SU-DHL-6 (cell line): ENCODE results near the gene WDR37.

Source experiments
- H2AFZ ChIP-seq: fragments of 200-600 bp; sonication (generic); 2 replicates; pipeline ENCODE4 v1.6.1; 2014; ENCODE audit warnings: low read depth, mild to moderate bottlenecking, moderate library complexity, mixed read lengths, antibody characterized with exemption, low read length; ENCODE audit not compliant: severe bottlenecking
- H3F3A ChIP-seq: fragments of 200-600 bp; shearing (Covaris generic); 2 replicates; pipeline ENCODE4 v1.6.0; 2016; ENCODE audit warnings: antibody characterized with exemption, mild to moderate bottlenecking; ENCODE audit not compliant: insufficient read depth
- H3K27ac ChIP-seq: fragments of 200-600 bp; sonication (generic); 2 replicates; pipeline ENCODE4 v1.5.1; 2016; ENCODE audit warnings: low read depth, mild to moderate bottlenecking, low read length, moderate library complexity, mixed read lengths
- H3K27me3 ChIP-seq: fragments of 200-600 bp; sonication (generic), shearing (Covaris generic); 2 replicates; pipeline ENCODE4 v1.6.0; 2014; ENCODE audit warnings: mild to moderate bottlenecking, low read length
- H3K36me3 ChIP-seq: fragments of 200-600 bp; sonication (generic); 2 replicates; pipeline ENCODE4 v1.6.1; 2014; ENCODE audit warnings: mild to moderate bottlenecking, low read length, mixed read lengths
- H3K4me2 ChIP-seq: fragments of 300-600, 200-600 bp; shearing (Covaris generic), sonication (generic); 2 replicates; pipeline ENCODE4 v1.6.0; 2014; ENCODE audit warnings: low read length, low read depth, mild to moderate bottlenecking; ENCODE audit not compliant: poor library complexity, severe bottlenecking
- H3K4me3 ChIP-seq: fragments of 200-600 bp; sonication (generic); 2 replicates; pipeline ENCODE4 v1.5.1; 2014; ENCODE audit warnings: antibody characterized with exemption, low read length, mild to moderate bottlenecking, mixed read lengths; ENCODE audit not compliant: insufficient read depth, poor library complexity, severe bottlenecking
- H3K79me2 ChIP-seq: fragments of 200-600 bp; sonication (generic); 2 replicates; pipeline ENCODE4 v1.6.1; 2014; ENCODE audit warnings: mild to moderate bottlenecking, low read length, moderate library complexity; ENCODE audit not compliant: insufficient read depth
- H3K9ac ChIP-seq: fragments of 200-600 bp; sonication (generic); 2 replicates; pipeline ENCODE4 v1.7.0; 2014; ENCODE audit warnings: mild to moderate bottlenecking, low read length
- H3K9me2 ChIP-seq: fragments of 200-600 bp; sonication (generic); replicated peaks from 2 replicates; pipeline ENCODE4 v1.6.1; 2014; ENCODE audit warnings: low read length; ENCODE audit not compliant: insufficient read depth
- H3K9me3 ChIP-seq: fragments of 200-600 bp; sonication (generic); 2 replicates; pipeline ENCODE4 v1.6.1; 2014; ENCODE audit warnings: low read length, mixed read lengths; ENCODE audit not compliant: insufficient read depth
- H4K20me1 ChIP-seq: fragments of 200-600 bp; sonication (generic); 2 replicates; pipeline ENCODE4 v1.6.1; 2014; ENCODE audit warnings: low read depth, mild to moderate bottlenecking, antibody characterized with exemption, low read length, moderate library complexity, mixed read lengths
- EZH2phosphoT487 ChIP-seq: fragments of 200-600 bp; sonication (generic), shearing (Covaris generic); conservative IDR thresholded peaks from 2 replicates; pipeline ENCODE4 v1.6.1; 2018; ENCODE audit warnings: mild to moderate bottlenecking, antibody characterized with exemption, low read length, moderate library complexity, mixed read lengths
- TF ChIP-seq, protein P1 (sequence below): fragments of 200-600 bp; sonication (generic); IDR thresholded peaks from one replicate; pipeline ENCODE4 v1.5.1; 2017; ENCODE audit warnings: antibody characterized with exemption, mild to moderate bottlenecking, low read length, moderate library complexity; ENCODE audit not compliant: insufficient read depth, poor library complexity, severe bottlenecking

WDR37 gene

DNA sequence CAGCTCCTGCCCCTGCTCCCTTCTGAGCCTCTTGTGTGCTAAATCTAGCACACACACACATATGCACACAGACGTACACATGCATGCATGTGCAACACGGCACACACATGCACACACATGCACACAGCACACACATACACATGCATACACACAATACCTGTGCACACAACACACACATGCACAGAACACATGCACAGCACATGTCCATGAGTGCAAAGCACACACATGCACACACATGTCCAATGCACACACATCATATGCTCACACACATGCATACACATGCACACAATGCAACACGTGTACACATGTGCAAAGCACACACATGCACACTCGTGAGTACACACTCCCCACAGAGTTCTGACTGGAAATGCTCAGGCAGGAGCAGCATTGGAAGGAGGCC is 115.0 kb downstream of the WDR37 start:
- TF ChIP-seq EZH2phosphoT487 = no peak
- TF ChIP-seq, protein P1, sequence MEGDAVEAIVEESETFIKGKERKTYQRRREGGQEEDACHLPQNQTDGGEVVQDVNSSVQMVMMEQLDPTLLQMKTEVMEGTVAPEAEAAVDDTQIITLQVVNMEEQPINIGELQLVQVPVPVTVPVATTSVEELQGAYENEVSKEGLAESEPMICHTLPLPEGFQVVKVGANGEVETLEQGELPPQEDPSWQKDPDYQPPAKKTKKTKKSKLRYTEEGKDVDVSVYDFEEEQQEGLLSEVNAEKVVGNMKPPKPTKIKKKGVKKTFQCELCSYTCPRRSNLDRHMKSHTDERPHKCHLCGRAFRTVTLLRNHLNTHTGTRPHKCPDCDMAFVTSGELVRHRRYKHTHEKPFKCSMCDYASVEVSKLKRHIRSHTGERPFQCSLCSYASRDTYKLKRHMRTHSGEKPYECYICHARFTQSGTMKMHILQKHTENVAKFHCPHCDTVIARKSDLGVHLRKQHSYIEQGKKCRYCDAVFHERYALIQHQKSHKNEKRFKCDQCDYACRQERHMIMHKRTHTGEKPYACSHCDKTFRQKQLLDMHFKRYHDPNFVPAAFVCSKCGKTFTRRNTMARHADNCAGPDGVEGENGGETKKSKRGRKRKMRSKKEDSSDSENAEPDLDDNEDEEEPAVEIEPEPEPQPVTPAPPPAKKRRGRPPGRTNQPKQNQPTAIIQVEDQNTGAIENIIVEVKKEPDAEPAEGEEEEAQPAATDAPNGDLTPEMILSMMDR = no peak
- no peak overlapping the region for H3K4me3 ChIP-seq

DNA sequence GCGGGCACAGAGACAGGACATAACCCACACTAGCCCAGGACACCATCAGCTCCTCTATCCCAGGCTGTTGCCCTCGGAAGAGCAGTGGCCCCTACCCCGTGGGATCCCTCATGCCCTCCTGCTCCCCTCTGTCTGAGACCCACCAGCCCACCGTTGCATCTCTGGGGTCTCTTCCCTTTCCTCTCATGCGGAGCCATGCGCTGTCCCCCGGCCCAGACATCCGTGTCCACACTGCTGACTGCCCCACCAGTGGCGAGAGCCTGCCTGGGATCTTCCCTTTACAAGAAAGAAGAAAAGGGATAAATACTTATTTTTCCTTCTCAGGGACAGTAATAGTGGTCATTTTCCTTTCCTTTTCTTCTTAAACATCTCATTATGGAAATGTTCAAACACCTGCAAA is 115.4 kb downstream of the WDR37 start:
- no peaks in the 10 kb centered on the region for H3K9me3 ChIP-seq
- no peak for TF ChIP-seq EZH2phosphoT487
- TF ChIP-seq, protein P1 = no peak
- H3K79me2 ChIP-seq = no peaks in the 10 kb centered on the region
- no peaks in the 10 kb centered on the region for H3F3A ChIP-seq
- no peak overlapping the region for H3K27ac ChIP-seq
- no peak overlapping the region for H3K9ac ChIP-seq
- no peaks in the 10 kb centered on the region for H3K36me3 ChIP-seq
- no peaks in the 10 kb centered on the region for H4K20me1 ChIP-seq
- H3K9me2 ChIP-seq = no peaks in the 10 kb centered on the region
- no peaks in the 10 kb centered on the region for H3K27me3 ChIP-seq
- no peak overlapping the region for H3K4me3 ChIP-seq
- H3K4me2 ChIP-seq = no peak overlapping the region
- no peak overlapping the region for H2AFZ ChIP-seq

More for the DNA sequence above, 115.0 kb downstream of the WDR37 start:
- no peak overlapping the region for H3K27ac ChIP-seq
- H3K4me2 ChIP-seq = no peak overlapping the region
- no peaks in the 10 kb centered on the region for H3K79me2 ChIP-seq
- no peak overlapping the region for H2AFZ ChIP-seq
- no peaks in the 10 kb centered on the region for H4K20me1 ChIP-seq
- H3K9ac ChIP-seq = no peak overlapping the region
- no peaks in the 10 kb centered on the region for H3K9me2 ChIP-seq
- H3K9me3 ChIP-seq = no peaks in the 10 kb centered on the region
- H3F3A ChIP-seq = no peaks in the 10 kb centered on the region
- no peaks in the 10 kb centered on the region for H3K36me3 ChIP-seq
- H3K27me3 ChIP-seq = no peaks in the 10 kb centered on the region

DNA sequence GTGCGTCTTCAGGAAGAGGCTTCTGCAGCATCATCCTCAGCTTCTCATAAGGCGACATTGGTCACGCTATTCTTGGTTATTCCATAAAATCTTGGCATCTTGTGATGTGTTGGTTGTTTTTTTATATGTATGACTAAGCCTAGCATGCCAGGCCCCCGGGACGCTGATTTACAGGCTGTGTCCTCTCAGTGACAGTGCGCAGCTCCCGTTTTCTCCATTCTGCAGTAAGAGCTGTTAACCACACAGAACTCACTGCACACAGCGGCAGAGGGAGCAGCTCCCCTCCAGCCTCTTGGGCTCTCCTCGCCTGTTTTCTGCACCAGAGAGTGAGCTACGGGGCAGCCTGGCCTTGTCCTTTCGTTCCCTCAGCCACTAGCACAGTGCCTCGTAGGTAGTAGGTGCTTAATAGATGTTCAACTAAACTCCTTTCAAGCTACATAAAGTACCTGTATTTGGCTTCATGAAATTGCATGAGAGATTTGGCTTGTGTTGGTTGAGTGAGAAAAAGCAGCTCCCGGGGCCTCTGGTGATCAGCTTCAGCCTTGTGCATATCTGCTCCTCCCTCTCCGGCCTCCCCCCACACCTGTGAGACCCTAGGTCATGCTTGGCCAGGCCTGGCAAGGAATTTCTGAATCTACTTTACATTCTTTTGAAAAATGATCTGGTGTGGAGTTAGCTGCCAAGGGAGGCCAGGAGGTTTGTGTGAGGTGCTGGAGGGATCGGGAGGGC is 116.2 kb downstream of the WDR37 start:
- Histone ChIP-seq H3K9me2 (no peaks in the 10 kb centered on the region), H3K9ac (no peak overlapping the region), H3K4me2 (no peak overlapping the region), H3K79me2 (no peaks in the 10 kb centered on the region), H3F3A (no peaks in the 10 kb centered on the region), H3K27me3 (no peaks in the 10 kb centered on the region), H3K9me3 (no peaks in the 10 kb centered on the region), H2AFZ (no peak overlapping the region), H3K36me3 (no peaks in the 10 kb centered on the region), H3K27ac (no peak overlapping the region), H3K4me3 (no peak overlapping the region), H4K20me1 (no peaks in the 10 kb centered on the region)
- no peak for TF ChIP-seq EZH2phosphoT487
- TF ChIP-seq, protein P1 = no peak
